GM18498 (cell line): ENCODE results near the gene TLK1.
"Not testable (repeated sequence)": the region's sequence is repeated elsewhere in the genome, so short reads cannot be mapped to it uniquely, and the experiment has no call there.

Experiments used
- ATAC-seq: cut with Tn5 transposase; IDR thresholded peaks from one replicate; pipeline ENCODE4 v1.9.1; 2021; ENCODE audit warnings: mild to moderate bottlenecking, moderate library complexity; ENCODE audit not compliant: unreplicated experiment

TLK1 gene

GRCh38 chr2:171169839-171170238, 9.1 kb upstream of the TLK1 start:
- no peak for ATAC-seq

- no peak for ATAC-seq
Observed at GRCh38 chr2:171169333-171169732, 8.6 kb upstream of the TLK1 start.

- ATAC-seq, result no peak
Observed at GRCh38 chr2:171167352-171167997, 6.8 kb upstream of the TLK1 start.

- ATAC-seq, result no peak
Observed at GRCh38 chr2:171166328-171166983, 5.8 kb upstream of the TLK1 start.

- no peak for ATAC-seq
Observed at GRCh38 chr2:171165967-171166327, 5.3 kb upstream of the TLK1 start.

GRCh38 chr2:171163261-171163660, 2.6 kb upstream of the TLK1 start:
- ATAC-seq, result no peak

GRCh38 chr2:171162522-171163197, 2.0 kb upstream of the TLK1 start:
- not testable (repeated sequence) for ATAC-seq

- ATAC-seq, result peak; percentile 66
Observed at GRCh38 chr2:171160956-171161740, 455 bp upstream of the TLK1 start.

GRCh38 chr2:171159372-171160118, 1.1 kb downstream of the TLK1 start:
- ATAC-seq, result peak; percentile 7

GRCh38 chr2:171158790-171159371, 1.8 kb downstream of the TLK1 start:
- ATAC-seq, result no peak

- no peak for ATAC-seq
Observed at GRCh38 chr2:171158036-171158789, 2.5 kb downstream of the TLK1 start.

- ATAC-seq, result no peak
Observed at GRCh38 chr2:171157109-171157500, 3.6 kb downstream of the TLK1 start.

- no peak for ATAC-seq
Observed at GRCh38 chr2:171154348-171154747, 6.3 kb downstream of the TLK1 start.

GRCh38 chr2:171150694-171151285, 9.9 kb downstream of the TLK1 start:
- no peak for ATAC-seq

GRCh38 chr2:171149986-171150693, 10.6 kb downstream of the TLK1 start:
- ATAC-seq, result no peak

GRCh38 chr2:171149171-171149938, 11.3 kb downstream of the TLK1 start:
- no peak for ATAC-seq

GRCh38 chr2:171147081-171147480, 13.6 kb downstream of the TLK1 start:
- ATAC-seq, result no peak

GRCh38 chr2:171146633-171147032, 14.1 kb downstream of the TLK1 start:
- no peak for ATAC-seq
